Adrenal gland (tissue), 12 donors: Measurements from ENCODE around the gene RACK1. TPM values are rescaled to one million over a fixed set of nuclear protein-coding genes. Genes with fewer than 3 reads are reported as not detected.

Experiments
- DNase-seq, 7 donors: peaks; one replicate each; pipeline ENCODE4 v3.0.0-alpha.2; 2019 to 2020
- H3K27ac ChIP-seq, 5 donors: fragments of 200-600 bp; sonication (generic) in 4 of 5; 1 replicate in 3 of 5; 2 replicates in 2 of 5; pipeline versions ENCODE4 v1.5.1 to v1.8.0; 2016 to 2020; ENCODE audit warnings: mild to moderate bottlenecking in 1 of 5
- H3K27me3 ChIP-seq: fragments of 200-600 bp; 2 replicates; pipeline ENCODE4 v1.8.0; 2021
- H3K36me3 ChIP-seq, 2 donors: fragments of 200-600 bp; replicated peaks in 1 of 2; 1 replicate in 1 of 2; 2 replicates in 1 of 2; pipeline versions ENCODE4 v1.5.1 to v1.8.0; 2018 to 2022
- H3K4me1 ChIP-seq, 2 donors: fragments of 200-600 bp; replicated peaks in 1 of 2; 1 replicate in 1 of 2; 2 replicates in 1 of 2; pipeline versions ENCODE4 v1.5.1 to v1.8.0; 2018 to 2021
- H3K4me3 ChIP-seq, 4 donors: fragments of 200-600 bp; sonication (generic) in 3 of 4; one replicate each; pipeline ENCODE4 v1.5.1; 2016 to 2018
- H3K9me3 ChIP-seq, 3 donors: fragments of 200-600 bp; sonication (generic) in 1 of 3; replicated peaks in 1 of 3; 1 replicate in 2 of 3; 2 replicates in 1 of 3; pipeline versions ENCODE4 v1.5.1 to v1.8.0; 2016 to 2021
- POLR2A ChIP-seq, 2 donors: fragments of 450-650 bp; IDR thresholded peaks; one replicate each; pipeline ENCODE4 v1.6.1; 2017; ENCODE audit warnings: antibody characterized with exemption in 2 of 2, mild to moderate bottlenecking in 2 of 2, moderate library complexity in 1 of 2
- WGBS, 4 donors: extraction: QIAGEN DNeasy Blood & Tissue Kit in 2 of 4; methylation state at CpG; one replicate each; pipeline versions ENCODE4 v1.1.5 to v1.1.7; 2013 to 2017; 5-methylcytosine and 5-hydroxymethylcytosine counted together
- intact Hi-C, 2 donors: fragments of 100-400 bp; cut with DNase I; formaldehyde crosslinking; loops; one replicate each; pipeline versions ENCODE4 v1.14.1 to v1.15.0; 2022 to 2023
- polyA plus RNA-seq, 3 donors: library from polyadenylated mRNA; stranded (reverse); fragments of 200-250 nt in 2 of 3; fragments of 350-450 nt in 1 of 3; fragmentation: Illumina TruSeq in 1 of 3; extraction: RNeasy Lipid Tissue Mini Kit (QIAGEN cat#74804) in 1 of 3; gene quantifications; one replicate each; pipeline ENCODE4 v1.2.3, GENCODE V29; 2013 to 2014
- total RNA-seq, 9 donors: library from RNA; depleted of rRNA in 4 of 9; stranded (reverse); fragments of >200 nt in 4 of 9; fragments of 120-200 nt in 1 of 9; fragmentation: NEBNext Ultra II Directional in 1 of 9; extraction: Animal tissue kit (Norgen Biotek cat#: 25700) in 1 of 9; gene quantifications; one replicate each; pipeline versions ENCODE4 v1.1.0 to v1.2.4, GENCODE V29; 2013 to 2023
- TF ChIP-seq, protein P1 (sequence below), 6 experiments: fragments of 450-650 bp in 4 of 6; fragments of 200-600 bp in 2 of 6; sonication (generic) in 1 of 6; IDR thresholded peaks; 1 replicate in 5 of 6; 2 replicates in 1 of 6; pipeline versions ENCODE4 v1.5.1 to v1.8.0; 2016 to 2021; ENCODE audit warnings: antibody characterized with exemption in 6 of 6, mild to moderate bottlenecking in 2 of 6, moderate library complexity in 1 of 6
- donor health status: healthy with polysubstance abuse.
- donor health status: Bipolar disorder and iron deficiency.
- donor health status: DM: yes; HTN: yes; CAD: no.
- donor health status: DM: no; HTN: no; CAD: no.
- donor health status: DM: no; HTN: no; CAD: no.
- donor health status: DM: yes; HTN: yes; CAD: no.

Gene RACK1
- total and polyA plus RNA-seq, 12 donors = 1,252 to 3,641 (median 2,099) TPM

DNA sequence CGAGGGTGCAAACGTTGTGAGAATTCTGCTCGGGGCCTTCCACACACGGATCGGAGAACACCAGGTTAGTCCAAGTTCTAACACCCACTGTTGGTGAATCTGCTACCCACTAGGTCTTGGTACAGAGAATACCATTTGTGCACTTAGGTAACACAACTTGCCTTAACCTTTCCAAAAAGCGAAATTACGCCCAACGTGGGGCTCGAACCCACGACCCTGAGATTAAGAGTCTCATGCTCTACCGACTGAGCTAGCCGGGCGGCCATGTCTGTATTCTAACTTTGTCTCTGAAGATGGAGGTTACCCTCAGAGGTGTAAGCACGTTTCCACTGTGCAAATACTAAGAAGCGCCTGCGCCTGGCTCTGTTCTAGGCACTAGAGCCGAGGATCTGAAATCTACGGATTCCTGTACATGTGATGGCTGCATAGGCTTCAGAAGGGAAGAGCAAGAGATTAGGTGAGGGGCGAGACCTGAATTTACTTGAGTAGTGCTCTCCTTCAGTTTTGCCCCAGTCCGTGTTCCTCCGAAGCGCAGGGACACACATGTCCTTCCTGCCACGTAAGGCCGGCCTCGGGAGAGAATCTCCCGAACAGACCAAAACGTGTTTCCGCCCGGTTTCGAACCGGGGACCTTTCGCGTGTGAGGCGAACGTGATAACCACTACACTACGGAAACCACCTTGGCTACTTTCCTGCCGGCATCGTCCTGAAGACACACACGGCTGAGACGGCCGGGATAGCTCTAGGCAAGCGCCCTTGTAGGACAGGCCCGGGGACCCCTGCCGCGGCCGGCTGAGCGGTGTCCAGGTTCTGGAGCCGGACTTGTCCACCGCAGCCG, 21.7 kb downstream of the RACK1 start:
- H3K36me3 ChIP-seq = peaks cover 0 to 4% of the 10 kb centered on the region in 2 donors
- no peaks in the 10 kb centered on the region for H3K9me3 ChIP-seq
- H3K4me1 ChIP-seq = peaks cover 4 to 26% of the 10 kb centered on the region in 2 donors
- intact Hi-C loops = loop anchor here (2.0 to 5.0 kb wide), 2 partner anchors 35 kb away; no protein-coding TSS in a partner anchor
- H3K27me3 ChIP-seq = no peaks in the 10 kb centered on the region
- 4 to 7% (median 5%) methylated on average over 19 to 50 of the region's 50 CpGs for whole genome bisulfite sequencing, 4 donors
- H3K27ac ChIP-seq = peak overlapping the region; percentile 74 to 98 (median 95)
- no peak for TF ChIP-seq POLR2A (IDR thresholded peaks at IDR 0.05)
- TF ChIP-seq, protein P1, sequence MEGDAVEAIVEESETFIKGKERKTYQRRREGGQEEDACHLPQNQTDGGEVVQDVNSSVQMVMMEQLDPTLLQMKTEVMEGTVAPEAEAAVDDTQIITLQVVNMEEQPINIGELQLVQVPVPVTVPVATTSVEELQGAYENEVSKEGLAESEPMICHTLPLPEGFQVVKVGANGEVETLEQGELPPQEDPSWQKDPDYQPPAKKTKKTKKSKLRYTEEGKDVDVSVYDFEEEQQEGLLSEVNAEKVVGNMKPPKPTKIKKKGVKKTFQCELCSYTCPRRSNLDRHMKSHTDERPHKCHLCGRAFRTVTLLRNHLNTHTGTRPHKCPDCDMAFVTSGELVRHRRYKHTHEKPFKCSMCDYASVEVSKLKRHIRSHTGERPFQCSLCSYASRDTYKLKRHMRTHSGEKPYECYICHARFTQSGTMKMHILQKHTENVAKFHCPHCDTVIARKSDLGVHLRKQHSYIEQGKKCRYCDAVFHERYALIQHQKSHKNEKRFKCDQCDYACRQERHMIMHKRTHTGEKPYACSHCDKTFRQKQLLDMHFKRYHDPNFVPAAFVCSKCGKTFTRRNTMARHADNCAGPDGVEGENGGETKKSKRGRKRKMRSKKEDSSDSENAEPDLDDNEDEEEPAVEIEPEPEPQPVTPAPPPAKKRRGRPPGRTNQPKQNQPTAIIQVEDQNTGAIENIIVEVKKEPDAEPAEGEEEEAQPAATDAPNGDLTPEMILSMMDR (IDR thresholded peaks at IDR 0.05) = no peak
- peak overlapping the region in 2 of 4 donors; percentile 81 to 87 for H3K4me3 ChIP-seq
- peak; percentile 89 to 99 (median 94) for DNase-seq

DNA sequence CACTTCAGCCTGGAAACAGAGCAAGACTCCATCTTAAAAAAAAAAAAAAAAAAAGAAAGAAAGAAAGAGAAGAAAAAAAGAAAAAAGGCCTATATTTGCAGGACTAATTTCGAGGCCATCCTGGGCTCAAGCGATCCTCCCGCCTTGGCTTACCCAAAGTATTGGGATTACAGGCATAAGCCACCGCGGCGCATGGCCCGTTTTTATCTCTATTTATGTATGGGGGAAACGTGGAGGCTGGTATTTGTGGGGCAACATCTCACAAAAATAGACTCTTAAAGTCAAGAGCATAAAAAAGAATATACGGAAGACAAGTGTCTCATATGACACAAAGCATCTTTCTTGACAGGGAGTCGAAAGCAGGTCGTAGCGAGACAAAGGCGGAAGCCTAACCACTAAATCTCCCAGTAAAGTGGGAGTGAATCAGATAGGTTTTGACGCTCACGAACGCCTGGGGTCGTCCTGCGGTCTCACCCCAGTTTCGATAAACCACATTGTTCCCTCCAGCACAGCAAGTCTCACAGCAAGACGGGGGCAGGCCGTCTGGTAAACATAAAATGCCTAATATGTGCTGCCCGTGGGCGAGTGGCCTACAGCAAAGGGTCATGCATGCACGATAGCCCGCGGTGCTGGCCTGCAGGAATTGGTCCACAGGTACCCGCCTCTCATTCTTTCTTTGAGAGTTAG, 22.5 kb downstream of the RACK1 start:
- intact Hi-C loops = loop anchor here in 1 of 2 donors (5.0 kb wide), 1 partner anchor 34 kb away; no protein-coding TSS in a partner anchor
- Histone ChIP-seq H3K4me1 (peaks cover 4 to 27% of the 10 kb centered on the region in 2 donors), H3K9me3 (no peaks in the 10 kb centered on the region), H3K36me3 (no peaks in the 10 kb centered on the region), H3K27me3 (no peaks in the 10 kb centered on the region), H3K27ac (peak overlapping the region in 3 of 5 donors; percentile 74 to 98 (median 95)), H3K4me3 (no peak overlapping the region)
- WGBS, 4 donors = 57 to 65% (median 62%) methylated on average over 20 to 27 of the region's 27 CpGs
- no peak for TF ChIP-seq POLR2A (IDR thresholded peaks at IDR 0.05)
- TF ChIP-seq, protein P1 (IDR thresholded peaks at IDR 0.05) = no peak
- peak in 1 of 7 donors; percentile 47 for DNase-seq

DNA sequence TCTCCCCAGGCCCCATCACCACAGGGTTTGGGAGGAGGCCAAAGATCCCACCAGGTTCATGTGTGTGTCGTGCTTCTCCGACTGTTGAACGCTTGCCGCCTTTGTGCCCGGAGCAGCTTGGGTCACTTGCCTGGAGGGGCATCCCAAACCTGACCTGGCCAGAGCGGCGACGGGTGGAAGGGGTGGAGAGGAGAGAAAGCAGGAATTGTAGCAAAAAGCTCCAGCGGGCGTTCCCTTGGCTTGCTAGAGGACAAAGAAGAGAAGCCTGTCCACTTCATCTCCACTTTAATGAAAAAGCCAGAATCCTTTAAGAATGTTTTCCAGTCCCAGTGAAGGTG, 23.6 kb downstream of the RACK1 start:
- TF ChIP-seq POLR2A (IDR thresholded peaks at IDR 0.05) = no peak
- TF ChIP-seq, protein P1 (IDR thresholded peaks at IDR 0.05) = no peak
- WGBS, 4 donors = 89 to 95% (median 93%) methylated on average over 8 to 10 of the region's 10 CpGs
- Histone ChIP-seq H3K27ac (no peak overlapping the region), H3K27me3 (no peaks in the 10 kb centered on the region), H3K9me3 (no peaks in the 10 kb centered on the region), H3K4me3 (no peak overlapping the region), H3K36me3 (no peaks in the 10 kb centered on the region), H3K4me1 (peaks cover 4 to 24% of the 10 kb centered on the region in 2 donors)
- no peak for DNase-seq
- intact Hi-C loops = loop anchor here in 1 of 2 donors (5.0 kb wide), 1 partner anchor 33 kb away; no protein-coding TSS in a partner anchor
